OCI-LY7 (cell line): ENCODE data around the gene CIB2. TPM values are rescaled to one million over a fixed set of nuclear protein-coding genes. Genes with fewer than 3 reads are reported as not detected.

ENCODE experiments used
- BruUV-seq: library from RNA; stranded (reverse); fragments of 400-500 nt; replicated peaks from 2 replicates; lab custom pipeline; 2021; lab: Mats Ljungman, UMichigan
- CTCF ChIA-PET: fragments of 300-600 bp; sonication (Branson Sonifier 250); formaldehyde crosslinking; loops from one replicate; lab custom pipeline; 2022; ENCODE audit warnings: antibody characterized with exemption; ENCODE audit not compliant: unreplicated experiment; lab: Charles Lee
- POLR2A ChIA-PET: fragments of 300-600 bp; sonication (Branson Sonifier 250); formaldehyde crosslinking; loops from one replicate; lab custom pipeline; 2022; ENCODE audit warnings: antibody characterized with exemption; lab: Charles Lee
- DNase-seq: peaks from one replicate; pipeline ENCODE4 v3.0.0-alpha.2; 2015; ENCODE audit warnings: low spot score
- H2AFZ ChIP-seq: fragments of 200-600 bp; sonication (generic), shearing (Covaris generic); 2 replicates; pipeline ENCODE4 v1.6.1; 2014; ENCODE audit warnings: mild to moderate bottlenecking, antibody characterized with exemption, low read length, moderate library complexity
- H3K27ac ChIP-seq: fragments of 200-600 bp; sonication (generic); 2 replicates; pipeline ENCODE4 v1.5.1; 2014; ENCODE audit warnings: mixed run types, low read depth, mild to moderate bottlenecking, moderate library complexity, low read length, inconsistent platforms; ENCODE audit not compliant: poor library complexity, severe bottlenecking
- H3K36me3 ChIP-seq: fragments of 200-600 bp; sonication (generic); 2 replicates; pipeline ENCODE4 v1.6.1; 2014; ENCODE audit warnings: mild to moderate bottlenecking, antibody characterized with exemption, low read length, moderate library complexity, mixed read lengths; ENCODE audit not compliant: insufficient read depth
- H3K4me1 ChIP-seq: fragments of 200-600 bp; sonication (generic); 2 replicates; pipeline ENCODE4 v1.5.1; 2014; ENCODE audit warnings: mild to moderate bottlenecking, low read length; ENCODE audit not compliant: insufficient read depth, poor library complexity, severe bottlenecking
- H3K4me2 ChIP-seq: fragments of 200-600 bp; sonication (generic); 2 replicates; pipeline ENCODE4 v1.6.1; 2014; ENCODE audit warnings: mild to moderate bottlenecking, low read length
- H3K4me3 ChIP-seq: fragments of 200-600 bp; sonication (generic); 2 replicates; pipeline ENCODE4 v1.5.1; 2014; ENCODE audit warnings: mild to moderate bottlenecking, low read depth, low read length; ENCODE audit not compliant: poor library complexity, severe bottlenecking
- H3K79me2 ChIP-seq: fragments of 200-600 bp; sonication (generic); 2 replicates; pipeline ENCODE4 v1.6.1; 2016; ENCODE audit warnings: low read depth, mild to moderate bottlenecking, low read length, moderate library complexity, mixed read lengths; ENCODE audit not compliant: insufficient read depth
- H3K9me2 ChIP-seq: fragments of 200-600 bp; sonication (generic); 2 replicates; pipeline ENCODE4 v1.6.1; 2016; ENCODE audit warnings: mild to moderate bottlenecking, low read length, mixed read lengths; ENCODE audit not compliant: insufficient read depth
- H3K9me3 ChIP-seq: fragments of 200-600 bp; sonication (generic); 2 replicates; pipeline ENCODE4 v1.6.1; 2014; ENCODE audit warnings: mild to moderate bottlenecking, mixed run types, low read length, mixed read lengths
- H4K20me1 ChIP-seq: fragments of 200-600 bp; sonication (generic); 2 replicates; pipeline ENCODE4 v1.6.1; 2014; ENCODE audit warnings: mild to moderate bottlenecking, antibody characterized with exemption, low read length, moderate library complexity, mixed read lengths; ENCODE audit not compliant: insufficient read depth
- EZH2phosphoT487 ChIP-seq: fragments of 200-600 bp; sonication (generic); IDR thresholded peaks from 2 replicates; pipeline ENCODE4 v1.6.1; 2018; ENCODE audit warnings: low read depth, borderline replicate concordance, mild to moderate bottlenecking, mixed run types, antibody characterized with exemption, low read length, moderate library complexity, mixed read lengths
- intact Hi-C: fragments of 100-400 bp; cut with micrococcal nuclease; formaldehyde crosslinking; loops from one replicate; pipeline ENCODE4 v1.10.0; 2022; ENCODE audit not compliant: unreplicated experiment
- total RNA-seq, 2 experiments: library from RNA; depleted of rRNA in 1 of 2; stranded (reverse); fragments of >200 nt in 1 of 2; shearing (Covaris generic) in 1 of 2; gene quantifications; 2 replicates each; pipeline ENCODE4 v1.2.3, GENCODE V29; 2014 to 2022
- TF ChIP-seq, protein P1 (sequence below): fragments of 200-600 bp; sonication (generic); conservative IDR thresholded peaks from 2 replicates; pipeline ENCODE4 v1.5.1; 2014; ENCODE audit warnings: mild to moderate bottlenecking, antibody characterized with exemption, low read length, moderate library complexity, mixed read lengths

CIB2 gene
- total RNA-seq, 2 experiments from 2014 or later, result 0.36 to 5.0 TPM

DNA sequence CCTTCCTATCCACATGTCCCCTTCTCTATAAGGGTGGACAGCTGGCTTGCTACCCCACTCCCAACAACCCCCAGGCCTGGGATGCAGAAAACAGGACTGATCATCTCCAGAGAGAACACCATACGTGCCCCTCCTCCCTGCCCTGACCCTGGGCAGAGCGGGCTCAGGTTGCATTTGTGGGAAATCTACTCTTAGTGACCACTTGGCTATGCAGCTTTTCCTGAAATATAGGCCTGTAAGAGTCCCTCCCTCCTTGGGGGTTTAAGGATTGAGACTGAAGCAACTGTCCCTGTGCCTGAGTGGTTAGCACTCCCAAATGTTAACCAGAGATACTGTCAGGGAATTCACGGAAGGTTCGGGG lies 27.1 kb downstream of the CIB2 start:
- H3K4me2 ChIP-seq, result no peak overlapping the region
- intact Hi-C loops, result no loop called here
- no TSS peak for BruUV-seq
- no peaks in the 10 kb centered on the region for H4K20me1 ChIP-seq
- H3K9me2 ChIP-seq, result no peaks in the 10 kb centered on the region
- no peaks in the 10 kb centered on the region for H3K4me1 ChIP-seq
- H3K4me3 ChIP-seq, result no peak overlapping the region
- DNase-seq, result no peak
- H3K36me3 ChIP-seq, result no peaks in the 10 kb centered on the region
- H2AFZ ChIP-seq, result no peak overlapping the region
- ChIA-PET POLR2A (no interaction called here), CTCF (no interaction called here)
- no peaks in the 10 kb centered on the region for H3K79me2 ChIP-seq
- no peaks in the 10 kb centered on the region for H3K9me3 ChIP-seq
- TF ChIP-seq, protein P1, sequence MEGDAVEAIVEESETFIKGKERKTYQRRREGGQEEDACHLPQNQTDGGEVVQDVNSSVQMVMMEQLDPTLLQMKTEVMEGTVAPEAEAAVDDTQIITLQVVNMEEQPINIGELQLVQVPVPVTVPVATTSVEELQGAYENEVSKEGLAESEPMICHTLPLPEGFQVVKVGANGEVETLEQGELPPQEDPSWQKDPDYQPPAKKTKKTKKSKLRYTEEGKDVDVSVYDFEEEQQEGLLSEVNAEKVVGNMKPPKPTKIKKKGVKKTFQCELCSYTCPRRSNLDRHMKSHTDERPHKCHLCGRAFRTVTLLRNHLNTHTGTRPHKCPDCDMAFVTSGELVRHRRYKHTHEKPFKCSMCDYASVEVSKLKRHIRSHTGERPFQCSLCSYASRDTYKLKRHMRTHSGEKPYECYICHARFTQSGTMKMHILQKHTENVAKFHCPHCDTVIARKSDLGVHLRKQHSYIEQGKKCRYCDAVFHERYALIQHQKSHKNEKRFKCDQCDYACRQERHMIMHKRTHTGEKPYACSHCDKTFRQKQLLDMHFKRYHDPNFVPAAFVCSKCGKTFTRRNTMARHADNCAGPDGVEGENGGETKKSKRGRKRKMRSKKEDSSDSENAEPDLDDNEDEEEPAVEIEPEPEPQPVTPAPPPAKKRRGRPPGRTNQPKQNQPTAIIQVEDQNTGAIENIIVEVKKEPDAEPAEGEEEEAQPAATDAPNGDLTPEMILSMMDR, result no peak
- no peak overlapping the region for H3K27ac ChIP-seq

- H3K79me2 ChIP-seq, result no peaks in the 10 kb centered on the region
- no peaks in the 10 kb centered on the region for H3K4me1 ChIP-seq
- no peak overlapping the region for H3K4me3 ChIP-seq
- BruUV-seq, result no TSS peak
- no peaks in the 10 kb centered on the region for H4K20me1 ChIP-seq
- H3K9me2 ChIP-seq, result no peaks in the 10 kb centered on the region
- CTCF ChIA-PET, result no interaction called here
- DNase-seq, result peak; percentile 19
- POLR2A ChIA-PET, result no interaction called here
- H3K36me3 ChIP-seq, result no peaks in the 10 kb centered on the region
- H3K4me2 ChIP-seq, result no peak overlapping the region
- H3K27ac ChIP-seq, result no peak overlapping the region
- H3K9me3 ChIP-seq, result no peaks in the 10 kb centered on the region
- TF ChIP-seq, protein P1, result no peak
- TF ChIP-seq EZH2phosphoT487, result no peak
- intact Hi-C loops, result no loop called here
- no peak overlapping the region for H2AFZ ChIP-seq
These were observed 27.7 kb downstream of the CIB2 start for GRCh38 chr15:78103406-78104118.

GRCh38 chr15:78102741-78103140 lies 28.5 kb downstream of the CIB2 start:
- no peak overlapping the region for H3K4me3 ChIP-seq
- POLR2A ChIA-PET, result no interaction called here

More at GRCh38 chr15:78102741-78103140, 28.5 kb downstream of the CIB2 start:
- H4K20me1 ChIP-seq, result no peaks in the 10 kb centered on the region
- no peaks in the 10 kb centered on the region for H3K36me3 ChIP-seq
- H3K79me2 ChIP-seq, result no peaks in the 10 kb centered on the region
- H3K9me3 ChIP-seq, result no peaks in the 10 kb centered on the region
- DNase-seq, result no peak
- TF ChIP-seq, protein P1, result no peak
- no peak for TF ChIP-seq EZH2phosphoT487
- no peak overlapping the region for H3K4me2 ChIP-seq
- no peaks in the 10 kb centered on the region for H3K4me1 ChIP-seq
- no TSS peak for BruUV-seq
- intact Hi-C loops, result no loop called here
- H3K9me2 ChIP-seq, result no peaks in the 10 kb centered on the region
- CTCF ChIA-PET, result no interaction called here
- H2AFZ ChIP-seq, result no peak overlapping the region
- no peak overlapping the region for H3K27ac ChIP-seq
